ENCODE data around the gene MAGI3. TPM values are rescaled to one million over a fixed set of nuclear protein-coding genes. Genes with fewer than 3 reads are reported as not detected.

MAGI3 gene
- polyA plus RNA-seq, 2 of the 4 experiments (the other 2 are of a cell fraction): 3.8 to 7.9 TPM

- ATAC-seq: no peak
- TF ChIP-seq CEBPB (IDR thresholded peaks at IDR 0.05) (no peak), RCOR1 (IDR thresholded peaks at IDR 0.05; ENCODE audit: low read depth, low read length) (no peak), NFE2L2 (conservative IDR thresholded peaks at IDR 0.05; ENCODE audit: low read length) (no peak), PHF8 (IDR thresholded peaks at IDR 0.05; ENCODE audit: borderline replicate concordance, low read depth) (no peak), EHMT2 (IDR thresholded peaks at IDR 0.05; ENCODE audit: low read depth) (no peak), ZC3H11A (IDR thresholded peaks at IDR 0.05) (no peak), SMC3 (IDR thresholded peaks at IDR 0.05) (no peak), MYC (IDR thresholded peaks at IDR 0.05; ENCODE audit: borderline replicate concordance, low read length) (no peak), RFX5 (IDR thresholded peaks at IDR 0.05) (no peak), HOXB13 (CRISPR knock-in tag; IDR thresholded peaks at IDR 0.05; ENCODE audit: low read depth) (no peak), EHF (CRISPR knock-in tag; IDR thresholded peaks at IDR 0.05) (no peak), KDM1A (IDR thresholded peaks at IDR 0.05; ENCODE audit: low read depth) (no peak), HES2 (IDR thresholded peaks at IDR 0.05) (no peak), CBX8 (IDR thresholded peaks at IDR 0.05) (no peak)
- TF ChIP-seq, protein P1, sequence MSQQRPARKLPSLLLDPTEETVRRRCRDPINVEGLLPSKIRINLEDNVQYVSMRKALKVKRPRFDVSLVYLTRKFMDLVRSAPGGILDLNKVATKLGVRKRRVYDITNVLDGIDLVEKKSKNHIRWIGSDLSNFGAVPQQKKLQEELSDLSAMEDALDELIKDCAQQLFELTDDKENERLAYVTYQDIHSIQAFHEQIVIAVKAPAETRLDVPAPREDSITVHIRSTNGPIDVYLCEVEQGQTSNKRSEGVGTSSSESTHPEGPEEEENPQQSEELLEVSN (IDR thresholded peaks at IDR 0.05; ENCODE audit: borderline replicate concordance, low read depth): no peak
- DNase-seq (ENCODE audit: low read depth in 1 of 2, low spot score in 1 of 2): no peak
- H3K4me3 ChIP-seq: no peak overlapping the region
- H3K9me3 ChIP-seq: peaks cover 3% of the 10 kb centered on the region; the same call in 1 of the 3 replicates
- peaks cover 19% of the 10 kb centered on the region; the same call in 2 of the 3 replicates for H3K4me1 ChIP-seq
- CTCF ChIA-PET: no interaction called here
- FAIRE-seq: no peak
- H3K27ac ChIP-seq: no peak overlapping the region
- no peak overlapping the region for H3K4me2 ChIP-seq
- POLR2A ChIA-PET: interaction anchor here (0.6 kb wide), 1 partner anchor 140 kb away, joined by 3 read pairs; no protein-coding TSS in a partner anchor
- 94% methylated on average over 1 of the region's 1 CpG for WGBS (ENCODE audit: missing lambda C conversion rate)
These were observed 146.0 kb downstream of the MAGI3 start for GRCh38 chr1:113536182-113536780.

DNA sequence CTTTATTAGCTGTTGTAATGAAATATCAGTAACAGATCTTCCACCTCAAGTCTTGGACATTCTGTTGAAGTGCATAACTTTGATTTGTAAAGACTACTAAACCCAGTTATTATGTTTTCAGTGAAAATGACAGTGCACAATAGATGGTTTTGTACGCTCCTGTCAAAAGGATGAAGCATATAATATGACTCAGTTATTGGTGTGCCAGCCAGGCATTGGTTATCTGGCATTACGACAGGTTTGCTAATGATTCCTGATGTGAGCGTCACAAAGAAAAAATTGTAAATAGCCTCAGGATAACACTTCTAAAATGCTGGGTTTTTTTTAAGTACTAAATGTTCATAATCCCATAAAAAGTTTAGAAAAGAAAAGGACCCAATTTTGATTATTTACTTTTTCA, 147.9 kb downstream of the MAGI3 start:
- Histone ChIP-seq H3K4me3 (no peak overlapping the region), H3K4me1 (peaks cover 32% of the 10 kb centered on the region), H3K9me3 (peaks cover 3% of the 10 kb centered on the region; the same call in 1 of the 3 replicates), H3K27ac (no peak overlapping the region), H3K4me2 (no peak overlapping the region)
- TF ChIP-seq RFX5 (IDR thresholded peaks at IDR 0.05) (no peak), USF2 (IDR thresholded peaks at IDR 0.05) (no peak), POLR2A (IDR thresholded peaks at IDR 0.05; ENCODE audit: low read length) (no peak), BHLHE40 (IDR thresholded peaks at IDR 0.05; ENCODE audit: low read depth, low read length) (no peak), TP53 (CRISPR knock-in tag; IDR thresholded peaks at IDR 0.05) (no peak), ESRRA (IDR thresholded peaks at IDR 0.05; ENCODE audit: borderline replicate concordance, low read length) (no peak), RCOR1 (IDR thresholded peaks at IDR 0.05; ENCODE audit: low read depth, low read length) (no peak), HDAC2 (IDR thresholded peaks at IDR 0.05) (no peak), NFE2L2 (conservative IDR thresholded peaks at IDR 0.05; ENCODE audit: low read length) (no peak)
- ATAC-seq: no peak
- CTCF ChIA-PET: no interaction called here
- FAIRE-seq: no peak
- DNase-seq (ENCODE audit: low read depth in 1 of 2, low spot score in 1 of 2): no peak
- POLR2A ChIA-PET: no interaction called here
- 93% methylated on average over 3 of the region's 3 CpGs for WGBS (ENCODE audit: missing lambda C conversion rate)

- DNase-seq (ENCODE audit: low read depth in 1 of 2, low spot score in 1 of 2) (no peak), FAIRE-seq (no peak), ATAC-seq (no peak)
These were observed 150.0 kb downstream of the MAGI3 start for GRCh38 chr1:113540335-113540734.

More at GRCh38 chr1:113540335-113540734, 150.0 kb downstream of the MAGI3 start:
- WGBS (ENCODE audit: missing lambda C conversion rate): 81% methylated on average over 3 of the region's 3 CpGs
- ChIA-PET CTCF (no interaction called here), POLR2A (no interaction called here)
- Histone ChIP-seq H3K4me2 (peak overlapping the region; percentile 30; the same call in 2 of the 3 replicates), H3K4me3 (no peak overlapping the region), H3K9me3 (peaks cover 3% of the 10 kb centered on the region; the same call in 1 of the 3 replicates), H3K27ac (no peak overlapping the region), H3K4me1 (peaks cover 24% of the 10 kb centered on the region)
- no peak for TF ChIP-seq MYC (IDR thresholded peaks at IDR 0.05; ENCODE audit: borderline replicate concordance, low read length)
- TF ChIP-seq RCOR1 (IDR thresholded peaks at IDR 0.05; ENCODE audit: low read depth, low read length): no peak
- no peak for TF ChIP-seq GATA3 (IDR thresholded peaks at IDR 0.05; ENCODE audit: borderline replicate concordance)

Measured in A549 (cell line).